ENCODE measurements around the gene PLCXD1.

Gene PLCXD1

DNA sequence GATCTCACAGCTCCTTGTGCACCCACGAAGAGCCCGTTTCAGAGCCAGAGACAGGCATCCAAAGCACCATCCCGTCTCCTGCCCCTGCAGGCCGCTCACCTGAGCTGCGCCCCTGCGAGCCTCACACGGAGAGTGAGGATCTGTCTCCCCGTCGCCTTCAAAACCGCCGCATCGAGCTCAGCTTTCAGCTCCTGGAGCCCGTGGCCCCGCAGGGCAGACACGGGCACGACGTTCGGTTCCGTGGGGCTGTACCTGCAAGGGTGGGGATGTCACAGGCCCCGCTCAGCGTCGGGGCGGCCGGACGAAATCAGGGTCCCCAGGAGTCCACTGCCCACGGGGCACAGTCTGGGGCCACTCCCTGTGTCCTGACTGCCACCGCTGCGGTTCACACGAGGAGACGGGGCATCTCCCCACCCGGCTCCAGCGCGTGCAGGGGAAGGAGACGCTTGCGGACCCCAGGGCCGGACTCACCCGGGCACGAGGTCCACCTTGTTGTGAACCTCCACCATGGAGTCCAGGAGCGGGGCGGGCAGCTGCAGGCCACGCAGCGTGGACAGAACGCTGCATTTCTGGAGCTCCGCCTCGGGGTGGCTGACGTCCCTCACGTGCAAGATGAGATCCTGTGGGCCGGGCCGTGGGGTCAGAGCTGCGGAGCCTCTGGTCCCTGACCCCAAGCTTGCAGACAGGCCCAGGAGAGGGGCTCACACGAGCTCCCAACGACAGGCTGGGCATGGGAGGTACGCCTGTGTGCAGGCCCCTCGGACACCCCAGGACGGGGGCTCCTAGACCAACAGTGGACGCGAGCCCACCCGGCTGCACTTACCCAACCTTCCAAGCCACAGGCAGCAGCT, 26.3 kb downstream of the PLCXD1 start:
- TF ChIP-seq, protein P1, sequence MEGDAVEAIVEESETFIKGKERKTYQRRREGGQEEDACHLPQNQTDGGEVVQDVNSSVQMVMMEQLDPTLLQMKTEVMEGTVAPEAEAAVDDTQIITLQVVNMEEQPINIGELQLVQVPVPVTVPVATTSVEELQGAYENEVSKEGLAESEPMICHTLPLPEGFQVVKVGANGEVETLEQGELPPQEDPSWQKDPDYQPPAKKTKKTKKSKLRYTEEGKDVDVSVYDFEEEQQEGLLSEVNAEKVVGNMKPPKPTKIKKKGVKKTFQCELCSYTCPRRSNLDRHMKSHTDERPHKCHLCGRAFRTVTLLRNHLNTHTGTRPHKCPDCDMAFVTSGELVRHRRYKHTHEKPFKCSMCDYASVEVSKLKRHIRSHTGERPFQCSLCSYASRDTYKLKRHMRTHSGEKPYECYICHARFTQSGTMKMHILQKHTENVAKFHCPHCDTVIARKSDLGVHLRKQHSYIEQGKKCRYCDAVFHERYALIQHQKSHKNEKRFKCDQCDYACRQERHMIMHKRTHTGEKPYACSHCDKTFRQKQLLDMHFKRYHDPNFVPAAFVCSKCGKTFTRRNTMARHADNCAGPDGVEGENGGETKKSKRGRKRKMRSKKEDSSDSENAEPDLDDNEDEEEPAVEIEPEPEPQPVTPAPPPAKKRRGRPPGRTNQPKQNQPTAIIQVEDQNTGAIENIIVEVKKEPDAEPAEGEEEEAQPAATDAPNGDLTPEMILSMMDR (IDR thresholded peaks at IDR 0.05): no peak
- Histone ChIP-seq H3K27ac (no peak overlapping the region), H3K4me3 (no peak overlapping the region)
- DNase-seq (ENCODE audit: low spot score): no peak

GRCh38 chrX:308821-309520, 27.8 kb downstream of the PLCXD1 start:
- DNase-seq (ENCODE audit: low spot score): no peak
- TF ChIP-seq, protein P1 (IDR thresholded peaks at IDR 0.05): no peak
- Histone ChIP-seq H3K4me3 (no peak overlapping the region), H3K27ac (no peak overlapping the region)

- DNase-seq (ENCODE audit: low spot score): no peak
- Histone ChIP-seq H3K4me3 (no peak overlapping the region), H3K27ac (no peak overlapping the region)
- TF ChIP-seq, protein P1 (IDR thresholded peaks at IDR 0.05): no peak
Measured at GRCh38 chrX:310621-311155, 29.5 kb downstream of the PLCXD1 start.

GRCh38 chrX:311156-312129, 30.3 kb downstream of the PLCXD1 start:
- H3K27ac ChIP-seq: no peak overlapping the region
- DNase-seq (ENCODE audit: low spot score): no peak
- no peak overlapping the region for H3K4me3 ChIP-seq
- TF ChIP-seq, protein P1 (IDR thresholded peaks at IDR 0.05): no peak

- Histone ChIP-seq H3K4me3 (no peak overlapping the region), H3K27ac (no peak overlapping the region)
- DNase-seq (ENCODE audit: low spot score): no peak
- TF ChIP-seq, protein P1 (IDR thresholded peaks at IDR 0.05): no peak
Measured at GRCh38 chrX:312621-313331, 31.6 kb downstream of the PLCXD1 start.

GRCh38 chrX:313546-313945, 32.4 kb downstream of the PLCXD1 start:
- H3K4me3 ChIP-seq: no peak overlapping the region
- no peak overlapping the region for H3K27ac ChIP-seq
- DNase-seq (ENCODE audit: low spot score): no peak
- TF ChIP-seq, protein P1 (IDR thresholded peaks at IDR 0.05): no peak
